HFFc6 (cell line): ENCODE data around the gene DNAJC30. TPM values are rescaled to one million over a fixed set of nuclear protein-coding genes. Genes with fewer than 3 reads are reported as not detected.

Experiments used
- DNase-seq: peaks from one replicate; pipeline ENCODE4 v3.0.0-alpha.2; 2018
- H3K27ac Mint-ChIP-seq: 2 replicates; pipeline ENCODE4 v1.8.0; 2020; ENCODE audit warnings: mild to moderate bottlenecking, mixed read lengths
- H3K27me3 Mint-ChIP-seq: 2 replicates; pipeline ENCODE4 v1.8.0; 2021; ENCODE audit warnings: mild to moderate bottlenecking, moderate library complexity, mixed read lengths; ENCODE audit not compliant: insufficient read depth
- H3K36me3 Mint-ChIP-seq: 2 replicates; pipeline ENCODE4 v1.8.0; 2021; ENCODE audit warnings: low read depth, mixed read lengths
- H3K4me1 Mint-ChIP-seq: 2 replicates; pipeline ENCODE4 v1.8.0; 2020; ENCODE audit warnings: low read depth, mixed read lengths
- H3K4me3 Mint-ChIP-seq: 2 replicates; pipeline ENCODE4 v1.8.0; 2020; ENCODE audit warnings: mild to moderate bottlenecking, moderate library complexity, mixed read lengths
- H3K9me3 Mint-ChIP-seq: 2 replicates; pipeline ENCODE4 v1.8.0; 2020; ENCODE audit warnings: mild to moderate bottlenecking, mixed read lengths
- CTCF ChIP-seq: fragments of 200-600 bp; sonication (generic); IDR thresholded peaks from 2 replicates; pipeline ENCODE4 v1.5.0; 2021; ENCODE audit warnings: antibody characterized with exemption, mild to moderate bottlenecking
- total RNA-seq, 6 experiments: library from RNA; stranded (reverse); fragmentation: NEBNext Ultra II Directional; extraction: Animal tissue kit (Norgen Biotek cat#: 25700); gene quantifications; 2 replicates in 1 of 6; 3 replicates in 5 of 6; pipeline ENCODE4 v1.2.3, GENCODE V29; 2021

DNAJC30 gene
- total RNA-seq, 6 experiments from 2014 or later = 17.8 to 20.6 (median 18.6) TPM

DNA sequence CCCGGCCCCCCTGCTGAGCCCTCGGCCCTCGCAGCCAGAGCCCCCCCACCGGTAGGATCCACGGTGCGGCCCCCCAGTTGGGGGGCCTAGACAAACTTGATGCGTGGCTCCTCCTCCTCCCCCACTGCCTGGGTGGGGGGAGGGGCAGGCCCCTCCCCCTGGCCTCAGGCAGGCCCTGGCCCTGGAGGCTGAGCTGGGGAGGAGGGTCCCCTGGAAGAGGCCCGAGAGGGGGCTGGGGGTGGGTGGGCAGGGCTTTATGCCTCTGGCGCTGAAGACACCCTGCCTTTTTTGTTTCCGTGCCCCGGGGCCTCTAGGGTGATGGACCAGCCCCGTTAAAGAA lies 12.0 kb downstream of the DNAJC30 start:
- no peak overlapping the region for H3K4me3 Mint-ChIP-seq
- peaks cover 2% of the 10 kb centered on the region; the same call in 1 of the 2 replicates for H3K27me3 Mint-ChIP-seq
- H3K9me3 Mint-ChIP-seq = no peaks in the 10 kb centered on the region
- peaks cover 7% of the 10 kb centered on the region; the same call in 1 of the 2 replicates for H3K36me3 Mint-ChIP-seq
- H3K4me1 Mint-ChIP-seq = peaks cover 6% of the 10 kb centered on the region; the same call in 1 of the 2 replicates
- no peak for DNase-seq
- H3K27ac Mint-ChIP-seq = no peak overlapping the region
- no peak for TF ChIP-seq CTCF

DNA sequence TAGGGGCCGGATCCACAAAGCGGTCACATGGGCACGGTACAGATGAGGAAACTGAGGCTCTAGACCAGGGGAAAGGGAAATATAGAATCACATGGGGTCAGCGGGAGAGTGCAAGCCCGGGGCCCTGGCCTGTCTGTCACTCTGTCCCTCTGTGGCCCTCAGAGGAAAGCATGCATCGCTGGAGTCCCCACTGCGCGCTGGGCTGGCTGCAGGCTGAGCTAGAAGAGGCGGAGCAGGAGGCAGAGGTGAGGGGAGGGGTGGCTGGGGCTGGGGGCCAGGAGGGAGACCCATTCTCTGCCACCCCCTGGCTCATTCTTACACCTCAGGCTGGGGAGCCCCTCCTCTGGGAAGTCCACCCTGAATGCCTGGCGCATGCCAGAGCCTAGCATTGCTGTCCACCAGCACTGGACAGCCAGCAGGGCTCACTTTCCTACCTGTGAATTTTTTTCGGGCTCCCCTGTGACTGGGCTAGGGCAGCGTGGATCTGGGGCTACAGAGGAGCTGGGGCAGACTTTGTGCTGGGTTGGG lies 13.3 kb downstream of the DNAJC30 start:
- peaks cover 7% of the 10 kb centered on the region; the same call in 1 of the 2 replicates for H3K36me3 Mint-ChIP-seq
- no peak for DNase-seq
- H3K27ac Mint-ChIP-seq = no peak overlapping the region
- no peak overlapping the region for H3K4me3 Mint-ChIP-seq
- TF ChIP-seq CTCF = no peak
- peaks cover 15% of the 10 kb centered on the region for H3K4me1 Mint-ChIP-seq
- H3K9me3 Mint-ChIP-seq = no peaks in the 10 kb centered on the region
- H3K27me3 Mint-ChIP-seq = peaks cover 2% of the 10 kb centered on the region; the same call in 1 of the 2 replicates

DNA sequence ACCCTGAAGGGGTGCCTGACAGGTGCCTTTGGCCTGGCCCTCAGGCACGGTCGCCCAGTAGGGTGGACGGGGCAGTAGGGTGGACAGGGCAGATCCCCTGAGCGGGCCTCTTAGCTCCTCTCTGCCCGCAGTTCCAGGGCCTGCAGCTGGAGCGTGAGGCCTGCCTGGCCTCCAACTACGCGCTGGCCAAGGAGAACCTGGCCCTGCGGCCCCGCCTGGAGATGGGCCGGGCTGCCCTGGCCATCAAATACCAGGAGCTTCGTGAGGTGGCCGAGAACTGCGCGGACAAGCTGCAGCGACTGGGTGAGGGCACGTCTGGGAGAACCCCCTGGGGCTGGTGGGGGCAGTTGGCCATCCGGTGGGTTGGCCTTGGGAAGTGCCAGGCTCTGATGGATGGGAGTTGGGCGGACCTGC lies 14.0 kb downstream of the DNAJC30 start:
- no peak for TF ChIP-seq CTCF
- Mint-ChIP-seq H3K27ac (no peak overlapping the region), H3K36me3 (peaks cover 7% of the 10 kb centered on the region; the same call in 1 of the 2 replicates), H3K4me1 (peaks cover 15% of the 10 kb centered on the region), H3K9me3 (no peaks in the 10 kb centered on the region), H3K27me3 (peaks cover 2% of the 10 kb centered on the region), H3K4me3 (no peak overlapping the region)
- no peak for DNase-seq

DNA sequence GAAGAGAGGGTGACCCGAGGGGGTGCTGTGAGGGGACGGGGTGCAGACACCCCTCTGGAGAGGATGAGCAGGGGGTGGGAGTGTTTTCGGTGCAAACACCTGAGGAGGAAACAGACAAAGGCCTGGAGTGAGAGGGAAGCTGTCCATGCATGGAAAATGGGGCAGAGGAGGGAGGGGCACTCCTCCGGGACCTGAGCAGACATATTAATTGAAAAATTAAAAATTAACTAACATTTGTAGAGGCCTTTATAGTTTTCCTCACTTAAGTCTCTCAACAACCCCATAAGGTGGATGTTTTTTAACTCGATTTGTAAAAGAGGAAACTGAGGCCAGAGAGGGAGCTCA lies 14.4 kb downstream of the DNAJC30 start:
- Mint-ChIP-seq H3K36me3 (peaks cover 7% of the 10 kb centered on the region; the same call in 1 of the 2 replicates), H3K4me1 (peaks cover 15% of the 10 kb centered on the region), H3K9me3 (no peaks in the 10 kb centered on the region), H3K27me3 (peaks cover 2% of the 10 kb centered on the region), H3K4me3 (peak overlapping the region; percentile 93), H3K27ac (no peak overlapping the region)
- TF ChIP-seq CTCF = no peak
- DNase-seq = no peak

GRCh38 chr7:73668103-73668885 lies 15.0 kb downstream of the DNAJC30 start:
- no peak for TF ChIP-seq CTCF
- no peak for DNase-seq
- H3K4me1 Mint-ChIP-seq = peaks cover 15% of the 10 kb centered on the region
- H3K9me3 Mint-ChIP-seq = peaks cover 2% of the 10 kb centered on the region
- H3K36me3 Mint-ChIP-seq = peaks cover 7% of the 10 kb centered on the region; the same call in 1 of the 2 replicates
- peak overlapping the region; percentile 93 for H3K4me3 Mint-ChIP-seq
- H3K27ac Mint-ChIP-seq = peak overlapping the region; percentile 49; the same call in 1 of the 2 replicates
- peaks cover 3% of the 10 kb centered on the region for H3K27me3 Mint-ChIP-seq
